ACHN (cell line): Measurements from ENCODE around the gene PHKA2.

Experiments used
- DNase-seq: peaks from one replicate; pipeline ENCODE4 v3.0.0-alpha.2; 2015
- in situ Hi-C: cut with HindIII; loops from 2 replicates; pipeline ENCODE4 v1.10.0; 2017; ENCODE audit warnings: low sequenced_read_pairs, low pct_ligation_motif_present, low pct_unique_long_range_greater_than_20kb

The PHKA2 gene

DNA sequence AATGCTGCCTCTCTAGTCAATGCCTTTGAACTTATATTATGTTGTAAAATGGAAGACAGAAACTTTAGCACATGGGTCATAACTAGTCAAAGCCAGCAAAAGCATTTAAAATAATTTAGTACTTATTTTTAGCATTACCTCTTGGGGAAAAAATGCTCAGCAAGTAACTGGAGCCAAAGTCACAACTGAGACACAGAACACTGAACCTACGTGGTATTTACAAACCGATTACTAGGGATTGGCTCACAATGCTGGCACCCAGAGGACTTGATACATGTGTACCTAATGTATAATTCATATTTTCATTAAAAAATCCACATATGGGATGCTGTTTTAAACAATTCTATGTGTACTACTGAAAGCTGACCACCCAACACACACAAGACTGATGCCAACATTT lies 38.4 kb downstream of the PHKA2 start:
- no peak for DNase-seq
- in situ Hi-C loops = no loop called here

DNA sequence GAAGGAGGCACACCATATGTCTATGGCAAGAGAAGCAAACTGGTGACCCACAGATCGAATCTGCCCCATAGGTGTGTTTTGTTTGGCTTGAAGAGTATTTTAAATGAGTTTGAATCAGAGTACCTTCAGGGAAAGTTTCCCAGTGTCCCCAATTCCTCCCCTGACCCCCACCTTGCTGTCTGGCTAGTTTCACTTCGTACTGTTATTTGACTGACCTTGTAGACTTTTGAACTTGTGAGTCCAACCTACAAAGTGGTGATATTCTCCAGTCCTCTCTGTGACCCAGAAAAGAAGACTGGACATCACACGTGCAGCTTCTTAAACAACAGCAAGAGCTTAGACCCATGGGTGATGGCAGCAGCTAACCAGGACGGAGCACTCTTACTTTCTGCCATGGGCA lies 39.4 kb downstream of the PHKA2 start:
- in situ Hi-C loops = no loop called here
- no peak for DNase-seq

DNA sequence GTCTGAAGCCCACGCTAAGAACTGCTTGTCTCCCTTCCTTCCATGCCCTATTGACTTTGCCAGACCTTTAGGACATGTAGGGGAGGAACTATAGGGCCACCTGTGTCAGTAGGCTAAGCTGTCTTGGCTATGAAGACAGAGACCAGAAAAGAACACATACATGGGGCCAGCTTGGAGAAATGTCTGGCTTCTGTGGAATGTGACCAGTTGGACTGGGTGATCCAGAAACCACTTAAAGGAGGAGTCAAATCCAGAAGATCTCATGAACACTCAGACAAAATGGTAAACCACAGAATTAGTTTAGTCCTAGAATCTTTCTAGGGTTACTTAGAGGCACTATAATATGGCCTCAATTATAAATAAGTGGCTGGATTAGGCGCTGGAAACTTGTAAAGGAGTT lies 42.0 kb downstream of the PHKA2 start:
- no peak for DNase-seq
- in situ Hi-C loops = no loop called here

DNA sequence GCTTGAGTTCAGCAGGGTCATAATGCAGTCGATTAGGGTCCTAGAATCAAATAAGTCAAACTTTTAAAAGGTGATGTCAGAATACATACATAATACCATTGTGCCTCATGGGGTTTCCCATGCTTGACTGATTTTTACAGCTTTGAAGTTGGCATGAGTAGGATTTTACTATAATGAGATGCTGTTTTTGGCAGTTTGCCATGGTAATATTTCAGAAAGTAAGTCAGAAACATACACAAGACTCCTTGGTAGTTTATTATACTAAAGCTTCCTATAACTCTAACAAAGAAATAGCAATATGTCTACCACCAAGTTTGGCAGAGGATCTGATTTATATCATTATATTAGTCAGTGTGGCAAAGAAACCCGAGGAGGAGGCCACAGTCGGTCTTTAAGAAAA lies 45.2 kb downstream of the PHKA2 start:
- no peak for DNase-seq
- in situ Hi-C loops = no loop called here

DNA sequence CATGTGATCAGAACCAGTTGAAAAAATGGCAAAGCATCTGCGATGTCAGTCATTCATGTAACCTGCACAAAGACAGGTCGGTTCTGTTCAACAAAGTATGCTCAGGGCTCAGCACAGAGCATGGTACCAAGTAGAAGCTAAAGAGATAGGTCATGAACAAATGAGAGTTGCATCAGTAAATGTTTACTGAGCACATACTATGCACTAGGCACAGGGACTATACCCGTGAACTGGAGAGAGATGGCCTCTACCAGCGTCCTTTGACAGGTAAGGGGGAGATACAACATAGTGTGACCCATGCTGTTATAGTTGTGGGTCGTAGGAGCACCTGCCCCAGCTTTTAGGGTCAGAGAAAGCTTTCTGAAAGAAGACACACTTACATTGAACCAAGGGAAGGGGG lies 46.7 kb downstream of the PHKA2 start:
- no peak for DNase-seq
- in situ Hi-C loops = no loop called here

DNA sequence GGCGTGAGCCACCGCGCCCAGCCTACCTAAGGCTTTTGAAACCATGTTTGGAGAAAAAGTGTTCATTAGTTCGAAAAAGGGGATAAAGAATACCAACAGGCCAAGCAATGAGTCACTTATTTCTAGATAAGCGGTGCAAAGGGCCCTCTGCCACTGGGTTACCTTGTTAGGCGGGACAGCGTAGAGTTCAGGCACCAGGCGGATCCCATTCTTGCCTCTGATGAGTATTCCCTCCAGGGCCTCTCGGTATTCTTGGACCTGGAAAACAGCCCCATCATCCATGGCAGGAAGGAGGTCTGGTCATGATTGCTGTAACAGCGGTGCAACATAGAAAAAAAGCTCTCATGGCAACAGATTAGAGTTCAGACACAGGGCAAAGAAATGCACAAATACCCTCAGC lies 48.0 kb downstream of the PHKA2 start:
- DNase-seq = no peak
- in situ Hi-C loops = no loop called here

DNA sequence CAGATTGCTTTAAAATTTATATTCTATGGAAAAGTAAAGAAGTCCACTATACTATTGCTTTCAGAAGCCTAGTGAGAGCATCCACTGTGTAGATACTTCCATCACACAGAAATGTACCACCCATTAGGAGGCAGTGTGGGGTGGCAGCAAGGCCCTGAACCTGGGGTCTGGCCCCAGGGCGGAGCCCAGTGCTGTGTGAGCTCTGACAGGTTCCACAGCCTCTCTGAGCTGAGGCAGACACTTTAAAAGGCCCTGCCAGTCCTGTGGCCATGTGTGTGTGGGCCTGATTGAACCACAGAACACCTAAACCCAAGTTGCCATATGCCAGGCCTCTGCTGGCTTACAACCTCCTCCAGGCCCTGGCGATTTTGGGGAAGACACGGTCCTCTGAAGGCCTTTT lies 49.2 kb downstream of the PHKA2 start:
- in situ Hi-C loops = no loop called here

DNA sequence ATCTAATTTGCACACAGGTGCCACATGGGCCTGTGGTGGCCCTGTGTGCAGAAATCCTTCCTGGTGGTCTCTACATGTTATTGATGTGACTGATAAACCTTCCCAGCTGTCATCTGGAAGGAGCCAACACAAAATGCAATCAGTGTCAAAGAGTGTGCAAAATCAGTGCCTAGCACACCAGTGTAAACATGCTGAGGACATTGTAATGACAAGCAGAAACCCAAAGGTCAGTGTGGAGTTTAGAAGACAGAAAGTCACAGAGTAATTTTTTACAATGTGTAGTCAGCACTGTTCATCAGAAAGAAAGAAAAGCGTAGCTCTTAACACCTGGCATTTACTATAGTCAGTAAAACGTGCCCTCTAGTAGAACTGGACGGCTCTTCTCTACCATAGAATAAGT lies 50.3 kb downstream of the PHKA2 start:
- DNase-seq = no peak
- in situ Hi-C loops = no loop called here

More for the DNA sequence above, 49.2 kb downstream of the PHKA2 start:
- DNase-seq = no peak

DNA sequence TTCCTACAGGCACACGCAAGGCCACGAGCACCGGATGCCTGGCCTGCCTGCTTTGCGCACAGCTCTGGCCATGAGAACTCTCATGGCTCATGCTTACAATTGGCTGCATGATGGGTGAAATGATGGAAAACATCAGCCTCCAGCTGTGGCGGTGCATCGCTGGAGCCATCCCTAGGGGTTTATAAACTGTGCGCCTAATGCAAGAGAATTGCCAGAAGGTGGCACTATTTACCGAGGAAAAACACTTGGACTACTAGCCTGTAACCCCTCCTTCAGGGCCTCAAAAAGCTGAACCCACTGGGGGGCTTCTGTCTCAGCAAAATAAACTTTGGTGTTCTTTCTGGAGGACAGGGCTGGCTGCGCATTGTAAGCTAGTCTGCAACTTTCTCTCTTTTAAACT lies 51.9 kb downstream of the PHKA2 start:
- peak; percentile 22 for DNase-seq
- in situ Hi-C loops = no loop called here

DNA sequence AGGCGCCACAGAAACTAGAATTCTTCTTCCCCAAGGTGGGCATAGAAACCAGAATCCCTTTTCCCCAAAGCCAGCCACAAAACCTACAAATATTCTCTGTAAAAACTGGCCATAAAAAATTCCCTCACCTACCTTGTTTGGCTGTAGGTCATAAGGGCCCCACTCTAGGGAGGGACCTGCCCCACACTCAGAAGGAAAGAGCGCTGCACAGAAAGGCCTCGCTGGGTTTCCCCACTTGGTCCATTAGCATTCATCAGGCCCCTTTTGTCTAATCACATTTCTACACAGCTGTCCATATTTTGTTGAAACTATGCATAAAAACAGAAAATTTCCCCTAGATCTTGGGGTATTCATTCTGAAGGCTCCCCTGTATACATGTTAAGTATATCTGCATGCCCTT lies 54.1 kb downstream of the PHKA2 start:
- in situ Hi-C loops = no loop called here

DNA sequence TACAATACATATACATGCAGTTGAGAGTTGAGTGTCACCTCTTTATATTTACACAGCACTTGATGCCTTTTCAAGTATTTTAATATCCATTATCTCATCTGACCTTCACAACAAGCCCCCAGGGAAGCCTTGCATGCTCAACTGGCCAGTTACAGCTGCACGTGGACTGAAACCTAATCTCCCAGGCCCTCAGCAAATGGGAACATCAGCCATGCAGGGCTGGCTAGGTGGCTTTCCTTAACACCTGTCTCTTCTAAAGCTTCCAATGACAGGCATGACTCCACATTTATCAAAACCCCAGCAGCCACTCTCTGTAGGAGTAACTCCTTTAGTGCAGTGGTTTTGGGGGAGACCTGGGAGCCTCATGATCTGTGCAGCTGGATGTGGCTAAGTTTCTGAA lies 56.4 kb downstream of the PHKA2 start:
- in situ Hi-C loops = no loop called here
- DNase-seq = no peak

More for the DNA sequence above, 54.1 kb downstream of the PHKA2 start:
- no peak for DNase-seq

DNA sequence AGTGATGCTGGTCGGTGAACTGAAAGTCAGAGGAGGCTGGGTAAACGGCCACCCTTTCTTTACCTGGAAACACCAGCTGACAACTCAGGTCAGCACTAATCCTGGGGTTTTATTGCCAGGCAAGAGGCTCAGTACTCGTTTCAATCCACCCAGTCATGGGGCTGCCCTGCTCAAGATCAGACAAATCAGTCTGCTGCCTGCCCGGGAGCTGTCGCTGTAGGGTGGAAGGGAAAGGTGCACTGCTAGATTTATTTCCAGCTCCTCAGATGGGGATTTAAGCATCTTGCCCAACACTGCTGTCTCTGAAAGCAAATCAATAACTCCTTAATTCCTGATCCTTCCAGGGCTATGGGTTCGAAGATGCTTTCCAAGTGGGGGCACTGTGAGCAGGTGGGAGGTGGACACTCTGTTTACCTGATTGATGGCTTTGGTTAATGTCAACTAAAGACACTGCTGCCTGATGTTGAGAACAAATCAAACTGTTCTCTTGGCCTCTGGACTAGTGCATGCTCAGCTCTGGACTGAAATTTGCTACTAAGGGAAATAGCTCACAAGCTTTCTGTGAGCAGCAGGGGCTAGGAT lies 59.3 kb downstream of the PHKA2 start:
- in situ Hi-C loops = no loop called here

DNA sequence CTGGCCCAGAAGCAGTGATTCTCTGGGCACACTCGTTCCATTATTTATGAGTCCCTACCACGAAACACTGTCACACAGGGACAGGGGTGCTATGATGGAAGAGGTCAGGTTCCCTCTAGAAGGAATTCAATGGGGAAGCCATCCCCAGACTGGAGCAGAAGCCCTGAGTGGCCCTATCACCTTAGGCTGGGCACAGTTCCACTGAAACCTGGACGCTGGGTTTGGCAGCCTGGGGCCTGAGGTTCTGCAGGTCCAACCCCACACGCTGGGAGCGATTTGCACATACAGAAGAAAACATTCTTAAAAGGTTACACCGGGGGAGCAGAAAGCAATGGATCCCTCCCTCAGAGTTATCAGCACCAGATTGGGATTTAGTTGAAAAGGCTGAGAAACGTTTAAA lies 63.3 kb downstream of the PHKA2 start:
- DNase-seq = no peak
- in situ Hi-C loops = no loop called here

More for the DNA sequence above, 59.3 kb downstream of the PHKA2 start:
- DNase-seq = no peak

DNA sequence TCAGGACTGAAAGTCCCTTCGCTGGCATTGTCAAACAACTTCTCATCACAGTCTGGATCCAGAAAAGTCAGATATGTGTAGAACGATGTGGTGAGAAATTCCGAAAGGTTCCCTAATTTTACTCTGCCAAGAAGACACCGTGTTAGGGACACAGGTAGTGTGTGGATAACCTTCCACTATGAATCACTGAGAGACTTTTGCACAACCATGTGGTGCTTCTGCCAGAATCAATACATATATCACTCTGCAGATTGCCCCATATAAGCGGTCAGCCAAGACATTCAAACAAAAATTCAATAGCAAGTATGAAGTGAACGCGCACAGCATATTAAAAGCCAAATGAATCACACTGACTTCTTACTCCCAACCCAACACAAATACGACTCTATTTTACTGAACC lies 63.8 kb downstream of the PHKA2 start:
- no peak for DNase-seq
- in situ Hi-C loops = no loop called here

DNA sequence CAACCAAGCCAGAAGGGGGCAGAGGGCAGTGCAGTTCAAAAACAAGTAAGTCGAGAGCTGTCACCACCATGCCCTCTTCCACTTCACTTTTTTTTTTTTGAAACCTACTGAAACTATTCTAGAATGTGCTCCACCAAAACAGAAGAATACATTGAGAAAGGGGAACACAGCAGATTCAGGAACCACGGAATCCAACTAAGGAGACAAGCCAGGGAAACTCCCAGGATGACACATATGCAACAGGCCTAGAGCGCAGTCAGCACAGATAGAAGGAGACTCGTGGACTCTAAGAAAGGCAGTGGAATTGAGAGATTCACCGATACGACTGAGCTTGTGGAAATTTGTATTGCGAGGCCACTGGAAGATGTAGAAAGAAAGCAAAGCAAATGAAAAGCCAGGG lies 66.1 kb downstream of the PHKA2 start:
- DNase-seq = no peak
- in situ Hi-C loops = no loop called here

DNA sequence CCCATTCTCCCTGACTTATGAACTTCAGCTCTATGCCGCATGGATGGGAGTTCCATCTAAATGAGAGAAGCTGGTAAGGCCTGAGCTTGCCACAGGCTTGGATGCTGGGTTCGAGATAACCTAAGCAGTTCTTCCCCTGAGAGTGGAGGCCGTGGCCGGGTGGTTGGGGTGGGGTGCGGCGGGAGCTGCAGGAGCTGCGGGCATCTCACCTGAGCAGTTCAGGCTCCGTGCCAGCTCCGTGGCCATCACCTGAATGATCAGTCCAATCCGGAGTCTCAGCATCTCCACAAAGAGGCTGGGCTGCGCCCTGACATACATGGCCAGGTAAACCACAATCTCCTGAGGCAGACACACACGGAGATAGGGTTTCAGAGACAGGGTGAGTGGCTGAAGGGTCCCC lies 77.6 kb downstream of the PHKA2 start:
- DNase-seq = no peak
- in situ Hi-C loops = no loop called here

DNA sequence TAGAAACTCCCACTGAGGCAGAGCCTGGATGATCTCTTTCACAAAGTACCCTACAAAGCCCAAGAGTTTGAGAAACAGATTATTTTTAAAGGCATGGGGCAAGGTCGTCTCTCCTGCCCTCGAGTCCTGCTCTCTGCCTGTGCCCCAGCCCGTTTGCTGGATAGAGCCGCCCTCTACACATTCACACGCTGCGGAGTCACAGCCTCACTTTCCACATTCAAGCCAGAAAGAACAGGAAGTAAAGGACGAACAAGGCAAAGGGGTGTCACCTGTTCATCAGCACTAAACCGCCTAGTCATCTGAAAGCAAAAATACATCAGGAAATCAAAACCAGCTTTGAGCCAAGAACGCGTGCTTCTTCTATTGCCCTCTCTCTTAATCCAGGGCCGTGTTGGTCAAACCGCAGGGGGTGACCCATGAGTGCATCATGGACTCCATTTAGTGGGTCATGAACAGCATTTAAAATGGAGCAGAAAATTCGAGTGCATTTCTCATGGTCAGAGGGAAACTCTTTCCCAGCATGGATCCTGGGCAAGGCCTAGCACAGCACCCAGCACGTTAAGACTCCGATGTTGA lies 83.4 kb downstream of the PHKA2 start:
- no peak for DNase-seq
- in situ Hi-C loops = no loop called here

DNA sequence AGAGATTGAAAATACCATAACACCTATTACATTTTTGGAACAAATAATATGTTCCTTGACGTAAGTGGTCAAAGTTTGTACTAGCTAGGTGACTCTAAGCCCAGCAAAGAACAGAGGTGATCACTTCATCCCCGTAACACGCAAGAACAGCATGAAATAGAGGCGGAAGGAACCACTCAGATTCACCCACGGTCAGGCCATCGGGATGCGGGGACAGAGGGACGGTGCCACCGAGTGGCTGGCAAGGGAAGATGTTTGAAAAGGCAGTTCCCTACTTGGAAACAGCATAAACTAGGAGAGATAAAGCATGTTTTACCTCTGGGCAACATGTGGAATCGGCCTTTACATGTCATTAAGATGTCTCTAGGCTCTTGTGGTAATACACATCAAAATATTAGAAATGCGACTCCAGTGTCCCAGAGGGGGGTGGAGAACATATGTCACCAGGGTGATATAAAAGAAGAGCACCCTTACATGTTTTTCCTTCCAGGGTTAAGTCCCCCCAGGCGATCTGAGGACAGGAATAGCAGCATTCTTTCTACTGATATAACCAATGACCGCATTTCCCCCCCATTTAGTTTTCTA lies 84.0 kb downstream of the PHKA2 start:
- DNase-seq = peak; percentile 1
- in situ Hi-C loops = no loop called here

DNA sequence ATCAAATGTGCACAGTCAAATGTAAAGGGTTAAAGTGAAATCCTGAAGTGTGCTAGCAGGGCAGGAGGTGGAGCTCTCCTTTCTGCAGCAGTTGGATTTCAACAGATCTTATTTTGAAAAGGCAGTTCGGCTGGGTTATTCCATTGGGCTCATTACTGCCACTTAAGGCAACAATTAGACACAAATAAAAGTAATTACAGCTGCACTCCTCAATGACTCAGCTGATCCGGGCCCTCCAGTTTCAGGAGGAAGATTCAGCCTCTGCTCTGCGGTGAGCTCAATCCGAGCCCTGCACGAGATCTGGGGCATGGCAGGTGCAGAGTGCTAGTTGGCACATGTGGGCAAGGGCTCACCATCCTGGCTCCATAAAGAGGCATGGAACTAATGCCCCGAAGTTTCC lies 85.4 kb downstream of the PHKA2 start:
- DNase-seq = no peak
- in situ Hi-C loops = no loop called here

DNA sequence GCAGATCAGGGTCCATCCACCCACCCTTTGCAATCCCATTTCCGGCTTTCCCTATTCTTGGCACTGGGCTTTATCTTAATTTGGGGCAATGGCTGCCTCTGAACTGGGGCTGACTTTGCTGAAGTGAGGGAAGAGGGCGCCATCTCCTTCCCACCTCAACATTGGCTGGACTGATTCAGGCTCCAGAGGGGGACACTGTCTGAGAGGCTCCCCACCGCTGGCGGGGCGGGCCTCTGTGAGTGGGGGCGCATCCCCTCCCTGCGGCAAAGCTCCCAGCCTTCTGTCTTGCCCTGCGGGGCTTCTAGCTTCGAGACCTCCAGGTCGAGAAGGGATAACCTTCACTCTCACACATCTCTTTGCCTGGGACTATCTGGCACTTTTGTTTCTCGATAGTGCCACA lies 85.8 kb downstream of the PHKA2 start:
- no peak for DNase-seq
- in situ Hi-C loops = no loop called here
